Astrocyte (in vitro differentiated cells and primary cell): ENCODE results near the gene ARFRP1. TPM values are rescaled to one million over a fixed set of nuclear protein-coding genes. Genes with fewer than 3 reads are reported as not detected.

Source experiments
- DNase-seq: peaks from one replicate; pipeline ENCODE4 v3.0.0-alpha.2; 2010; ENCODE audit warnings: low read depth
- FAIRE-seq: peaks from 2 replicates; lab custom pipeline; 2011; peaks lifted over from hg19 to GRCh38; lab: Jason Lieb, UNC
- H2AFZ ChIP-seq: 2 replicates; pipeline ENCODE4 v1.6.0; 2012; ENCODE audit warnings: low read depth, low read length, inconsistent platforms
- H3K27ac ChIP-seq: 2 replicates; pipeline ENCODE4 v1.5.1; 2011; ENCODE audit warnings: low read depth, low read length, inconsistent platforms
- H3K27me3 ChIP-seq: 2 replicates; pipeline ENCODE4 v1.6.0; 2011; ENCODE audit warnings: low read length, inconsistent platforms; ENCODE audit not compliant: insufficient read depth
- H3K36me3 ChIP-seq: 2 replicates; pipeline ENCODE4 v1.5.1; 2011; ENCODE audit warnings: low read length, inconsistent platforms; ENCODE audit not compliant: insufficient read depth
- H3K4me1 ChIP-seq: 2 replicates; pipeline ENCODE4 v1.5.1; 2011; ENCODE audit warnings: low read length, inconsistent platforms; ENCODE audit not compliant: insufficient read depth
- H3K4me2 ChIP-seq: 2 replicates; pipeline ENCODE4 v1.6.0; 2012; ENCODE audit warnings: low read length, inconsistent platforms
- H3K4me3 ChIP-seq: 2 replicates; pipeline ENCODE4 v1.5.1; 2011; ENCODE audit warnings: low read depth, mild to moderate bottlenecking, low read length, inconsistent platforms; ENCODE audit not compliant: insufficient read depth
- H3K79me2 ChIP-seq: 2 replicates; pipeline ENCODE4 v1.6.0; 2012; ENCODE audit warnings: mild to moderate bottlenecking, low read length, inconsistent platforms; ENCODE audit not compliant: insufficient read depth
- H3K9ac ChIP-seq: 2 replicates; pipeline ENCODE4 v1.6.0; 2012; ENCODE audit warnings: mild to moderate bottlenecking, low read length, inconsistent platforms
- H3K9me3 ChIP-seq: 2 replicates; pipeline ENCODE4 v1.5.1; 2012; ENCODE audit warnings: low read depth, mild to moderate bottlenecking, low read length, inconsistent platforms; ENCODE audit not compliant: insufficient read depth
- H4K20me1 ChIP-seq: 2 replicates; pipeline ENCODE4 v1.6.0; 2012; ENCODE audit warnings: low read length, inconsistent platforms; ENCODE audit not compliant: insufficient read depth
- H3K27ac Mint-ChIP-seq: one replicate; pipeline ENCODE4 v1.8.0; 2021; ENCODE audit warnings: mild to moderate bottlenecking, mixed read lengths; ENCODE audit not compliant: unreplicated experiment
- H3K27me3 Mint-ChIP-seq: one replicate; pipeline ENCODE4 v1.8.0; 2021; ENCODE audit warnings: low read depth, mixed read lengths; ENCODE audit not compliant: unreplicated experiment
- H3K36me3 Mint-ChIP-seq: one replicate; pipeline ENCODE4 v1.8.0; 2021; ENCODE audit warnings: low read depth, mixed read lengths; ENCODE audit not compliant: unreplicated experiment
- H3K4me1 Mint-ChIP-seq: one replicate; pipeline ENCODE4 v1.8.0; 2021; ENCODE audit warnings: low read depth, mixed read lengths; ENCODE audit not compliant: unreplicated experiment
- H3K4me3 Mint-ChIP-seq: one replicate; pipeline ENCODE4 v1.8.0; 2021; ENCODE audit warnings: mild to moderate bottlenecking, moderate library complexity, mixed read lengths; ENCODE audit not compliant: unreplicated experiment
- H3K9me3 Mint-ChIP-seq: one replicate; pipeline ENCODE4 v1.8.0; 2021; ENCODE audit warnings: mild to moderate bottlenecking, mixed read lengths; ENCODE audit not compliant: unreplicated experiment
- EZH2 ChIP-seq: IDR thresholded peaks from 2 replicates; pipeline ENCODE4 v1.6.1; 2012; ENCODE audit warnings: mild to moderate bottlenecking, low read length, inconsistent platforms; ENCODE audit not compliant: insufficient read depth
- total RNA-seq: library from RNA; stranded (reverse); gene quantifications from 2 replicates; pipeline ENCODE4 v1.2.1, GENCODE V29; 2021
- TF ChIP-seq, protein P1 (sequence below): IDR thresholded peaks from 2 replicates; pipeline ENCODE4 v1.5.1; 2011; ENCODE audit warnings: low read depth, mild to moderate bottlenecking, inconsistent platforms, low read length, moderate library complexity; ENCODE audit not compliant: insufficient read depth

ARFRP1 gene
- total RNA-seq, 1 donor from 2014 or later: 32.5 TPM

- H3K4me1 Mint-ChIP-seq: peaks cover 9% of the 10 kb centered on the region
- Histone ChIP-seq H3K36me3 (peaks cover 9% of the 10 kb centered on the region), H3K9ac (no peak overlapping the region), H4K20me1 (peaks cover 13% of the 10 kb centered on the region), H3K79me2 (peaks cover 42% of the 10 kb centered on the region), H3K27me3 (no peaks in the 10 kb centered on the region), H3K4me1 (peaks cover 40% of the 10 kb centered on the region), H3K4me2 (no peak overlapping the region), H3K4me3 (no peak overlapping the region), H2AFZ (no peak overlapping the region), H3K9me3 (no peaks in the 10 kb centered on the region), H3K27ac (no peak overlapping the region)
- H3K27ac Mint-ChIP-seq: no peak overlapping the region
- DNase-seq (no peak), FAIRE-seq (no peak)
- H3K27me3 Mint-ChIP-seq: no peaks in the 10 kb centered on the region
- no peaks in the 10 kb centered on the region for H3K9me3 Mint-ChIP-seq
- H3K36me3 Mint-ChIP-seq: peaks cover 8% of the 10 kb centered on the region
- TF ChIP-seq, protein P1, sequence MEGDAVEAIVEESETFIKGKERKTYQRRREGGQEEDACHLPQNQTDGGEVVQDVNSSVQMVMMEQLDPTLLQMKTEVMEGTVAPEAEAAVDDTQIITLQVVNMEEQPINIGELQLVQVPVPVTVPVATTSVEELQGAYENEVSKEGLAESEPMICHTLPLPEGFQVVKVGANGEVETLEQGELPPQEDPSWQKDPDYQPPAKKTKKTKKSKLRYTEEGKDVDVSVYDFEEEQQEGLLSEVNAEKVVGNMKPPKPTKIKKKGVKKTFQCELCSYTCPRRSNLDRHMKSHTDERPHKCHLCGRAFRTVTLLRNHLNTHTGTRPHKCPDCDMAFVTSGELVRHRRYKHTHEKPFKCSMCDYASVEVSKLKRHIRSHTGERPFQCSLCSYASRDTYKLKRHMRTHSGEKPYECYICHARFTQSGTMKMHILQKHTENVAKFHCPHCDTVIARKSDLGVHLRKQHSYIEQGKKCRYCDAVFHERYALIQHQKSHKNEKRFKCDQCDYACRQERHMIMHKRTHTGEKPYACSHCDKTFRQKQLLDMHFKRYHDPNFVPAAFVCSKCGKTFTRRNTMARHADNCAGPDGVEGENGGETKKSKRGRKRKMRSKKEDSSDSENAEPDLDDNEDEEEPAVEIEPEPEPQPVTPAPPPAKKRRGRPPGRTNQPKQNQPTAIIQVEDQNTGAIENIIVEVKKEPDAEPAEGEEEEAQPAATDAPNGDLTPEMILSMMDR: no peak
- no peak for TF ChIP-seq EZH2
- no peak overlapping the region for H3K4me3 Mint-ChIP-seq
Measured at GRCh38 chr20:63701329-63702035, 6.3 kb downstream of the ARFRP1 start.

DNA sequence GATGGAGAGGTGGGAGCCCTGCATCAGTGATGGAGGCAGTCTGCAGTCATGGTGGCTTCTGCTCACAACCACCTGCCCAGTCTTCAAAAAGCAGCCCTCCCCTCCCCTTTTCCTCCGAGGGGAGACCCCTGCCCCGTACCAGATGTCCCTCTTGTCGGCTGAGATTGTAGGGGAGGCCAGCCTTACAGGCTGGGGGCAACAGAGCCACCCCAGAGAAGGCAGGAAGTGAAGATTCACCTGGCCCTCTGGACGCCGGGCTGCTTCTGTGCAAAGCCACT, 6.8 kb downstream of the ARFRP1 start:
- no peak overlapping the region for H3K27ac ChIP-seq
- H3K4me3 Mint-ChIP-seq: no peak overlapping the region
- no peaks in the 10 kb centered on the region for H3K27me3 ChIP-seq
- no peak for TF ChIP-seq EZH2
- TF ChIP-seq, protein P1: no peak
- H3K4me1 ChIP-seq: peaks cover 36% of the 10 kb centered on the region
- H3K36me3 ChIP-seq: peaks cover 9% of the 10 kb centered on the region
- no peak overlapping the region for H2AFZ ChIP-seq
- FAIRE-seq: no peak
- no peaks in the 10 kb centered on the region for H3K9me3 Mint-ChIP-seq
- no peak overlapping the region for H3K9ac ChIP-seq
- H3K27ac Mint-ChIP-seq: no peak overlapping the region
- H3K9me3 ChIP-seq: no peaks in the 10 kb centered on the region
- no peak overlapping the region for H3K4me3 ChIP-seq
- no peak for DNase-seq
- H3K27me3 Mint-ChIP-seq: no peaks in the 10 kb centered on the region
- H3K4me1 Mint-ChIP-seq: peaks cover 7% of the 10 kb centered on the region
- H4K20me1 ChIP-seq: peaks cover 8% of the 10 kb centered on the region
- H3K36me3 Mint-ChIP-seq: peaks cover 8% of the 10 kb centered on the region
- no peak overlapping the region for H3K4me2 ChIP-seq
- H3K79me2 ChIP-seq: peaks cover 37% of the 10 kb centered on the region

DNA sequence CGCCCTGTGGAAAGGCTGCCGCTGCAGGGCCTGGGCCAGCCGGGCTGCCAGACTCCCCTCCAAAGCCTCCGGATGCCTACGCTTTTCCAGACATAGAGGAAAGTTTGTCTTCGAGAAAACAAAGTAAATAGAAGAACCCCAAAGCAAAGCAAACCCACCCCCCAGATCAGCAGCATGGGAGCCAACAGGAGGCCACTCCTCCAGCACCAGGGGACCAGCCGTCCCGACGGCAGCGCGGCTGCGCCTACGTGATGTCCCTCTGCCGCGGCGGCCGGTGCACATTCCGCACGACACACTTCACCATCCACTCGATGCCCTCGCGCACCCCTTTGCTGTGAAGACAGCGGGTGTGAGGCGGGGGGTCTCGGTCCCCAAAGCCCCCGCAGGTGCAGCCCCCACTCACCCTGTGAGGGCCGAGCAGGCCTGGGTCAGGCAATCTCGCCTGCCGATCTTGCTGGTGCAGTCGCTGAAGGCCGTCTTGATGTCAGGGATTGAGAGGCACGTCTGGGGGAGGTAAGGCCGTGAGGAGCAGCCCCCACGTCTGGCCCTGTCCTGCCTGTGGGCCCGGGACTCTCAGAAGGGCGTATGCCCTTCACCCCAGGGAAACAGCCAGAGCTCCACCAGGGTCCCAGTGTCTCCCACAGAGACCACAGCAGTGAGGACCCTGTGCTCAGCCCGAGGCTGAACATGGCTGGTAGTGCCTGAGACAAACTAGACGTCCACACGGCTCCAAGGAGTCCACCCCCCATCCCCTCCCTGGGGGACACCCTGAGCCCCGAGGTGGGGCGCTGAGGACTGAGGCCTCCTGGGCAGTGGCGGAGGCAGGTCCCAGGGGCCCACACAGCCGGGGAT, 7.4 kb downstream of the ARFRP1 start:
- Histone ChIP-seq H3K9ac (no peak overlapping the region), H3K27ac (no peak overlapping the region), H3K27me3 (no peaks in the 10 kb centered on the region), H3K4me1 (peaks cover 36% of the 10 kb centered on the region), H2AFZ (no peak overlapping the region), H3K9me3 (no peaks in the 10 kb centered on the region), H3K4me3 (no peak overlapping the region), H3K36me3 (peaks cover 4% of the 10 kb centered on the region), H3K79me2 (peaks cover 32% of the 10 kb centered on the region), H3K4me2 (no peak overlapping the region), H4K20me1 (peaks cover 6% of the 10 kb centered on the region)
- Mint-ChIP-seq H3K4me1 (peaks cover 6% of the 10 kb centered on the region), H3K27ac (no peak overlapping the region), H3K36me3 (peaks cover 6% of the 10 kb centered on the region), H3K27me3 (no peaks in the 10 kb centered on the region), H3K4me3 (no peak overlapping the region), H3K9me3 (no peaks in the 10 kb centered on the region)
- FAIRE-seq: no peak
- TF ChIP-seq, protein P1: no peak
- TF ChIP-seq EZH2: no peak
- DNase-seq: no peak
